ENCODE data around the gene BEGAIN.
"Not testable (repeated sequence)": the region's sequence is repeated elsewhere in the genome, so short reads cannot be mapped to it uniquely, and the experiment has no call there.

Gene BEGAIN

DNA sequence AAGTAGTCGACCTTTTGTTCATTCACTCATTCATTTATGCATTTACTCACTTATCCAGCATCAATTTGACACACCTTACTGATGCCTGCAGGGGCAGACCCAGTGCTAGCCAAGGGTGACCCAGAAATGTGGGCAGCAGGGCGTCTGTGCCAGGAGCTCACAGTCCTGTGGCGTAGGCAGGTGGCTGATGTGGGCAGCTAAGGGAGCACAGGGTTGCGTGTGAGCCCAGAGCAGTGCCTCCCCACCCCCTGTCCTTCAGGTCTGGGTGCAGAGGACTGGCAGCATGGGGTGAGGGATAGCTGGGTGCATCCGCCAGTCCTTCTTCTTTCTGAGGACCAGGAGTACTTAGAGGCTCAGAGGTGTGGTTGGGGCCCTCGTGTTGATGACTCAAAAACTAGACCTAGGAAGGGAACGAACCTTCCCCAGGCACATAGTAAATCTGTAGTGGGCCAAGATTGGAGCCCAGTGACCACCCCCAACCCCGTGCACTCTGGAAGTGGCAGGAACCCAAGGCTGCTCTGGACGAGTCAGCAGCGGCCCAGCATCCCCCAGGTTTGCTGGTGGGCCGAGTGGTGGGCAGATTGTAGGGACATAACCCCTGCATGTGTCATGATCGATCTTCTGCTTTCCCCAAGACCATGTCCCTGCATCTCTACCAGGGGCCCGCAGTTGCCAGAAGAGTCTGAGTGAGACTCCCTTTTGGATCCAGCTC lies 63.9 kb downstream of the BEGAIN start:
- no peak for DNase-seq

DNA sequence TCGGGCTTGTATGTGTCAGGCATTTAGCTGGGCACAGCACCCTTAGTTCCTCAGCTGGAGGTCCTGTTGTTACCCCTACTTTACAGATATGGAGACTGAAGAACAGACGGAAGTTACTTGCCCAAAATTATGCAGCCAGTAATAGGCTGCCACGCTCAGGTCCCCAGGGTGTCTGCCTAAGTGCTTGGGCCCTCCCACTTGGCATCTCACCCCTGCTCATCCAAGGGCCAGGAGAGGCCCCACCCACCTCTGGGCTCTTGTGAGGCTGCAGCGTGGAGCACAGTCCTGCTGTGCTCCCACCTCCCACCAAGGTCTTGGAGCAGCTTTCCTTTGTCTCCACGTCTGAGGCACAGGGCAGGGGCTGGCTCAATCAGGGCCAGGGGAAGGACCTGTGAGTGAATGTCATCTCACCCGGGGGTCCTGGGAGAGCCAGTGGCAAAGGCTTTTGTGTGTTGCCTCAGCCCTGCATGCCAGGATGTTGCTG lies 64.6 kb downstream of the BEGAIN start:
- DNase-seq: no peak

DNA sequence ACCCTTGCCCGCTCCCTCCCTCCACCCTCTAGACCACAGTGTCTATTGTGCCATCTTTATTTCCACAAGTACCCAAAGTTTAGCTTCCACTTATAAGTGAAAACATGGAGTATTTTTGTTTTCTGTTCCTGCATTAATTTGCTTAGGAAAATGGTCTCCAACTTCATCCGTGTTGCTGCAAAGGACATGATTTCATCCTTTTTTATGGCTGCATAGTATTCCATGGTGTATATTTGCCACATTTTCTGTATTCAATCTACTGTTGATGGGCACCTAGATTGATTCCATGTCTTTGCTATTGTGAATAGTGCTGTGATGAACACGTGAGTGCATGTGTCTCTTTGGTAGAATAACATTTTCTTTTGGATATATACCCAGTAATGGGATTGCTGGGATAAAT lies 81.2 kb downstream of the BEGAIN start:
- not testable (repeated sequence) for DNase-seq

DNA sequence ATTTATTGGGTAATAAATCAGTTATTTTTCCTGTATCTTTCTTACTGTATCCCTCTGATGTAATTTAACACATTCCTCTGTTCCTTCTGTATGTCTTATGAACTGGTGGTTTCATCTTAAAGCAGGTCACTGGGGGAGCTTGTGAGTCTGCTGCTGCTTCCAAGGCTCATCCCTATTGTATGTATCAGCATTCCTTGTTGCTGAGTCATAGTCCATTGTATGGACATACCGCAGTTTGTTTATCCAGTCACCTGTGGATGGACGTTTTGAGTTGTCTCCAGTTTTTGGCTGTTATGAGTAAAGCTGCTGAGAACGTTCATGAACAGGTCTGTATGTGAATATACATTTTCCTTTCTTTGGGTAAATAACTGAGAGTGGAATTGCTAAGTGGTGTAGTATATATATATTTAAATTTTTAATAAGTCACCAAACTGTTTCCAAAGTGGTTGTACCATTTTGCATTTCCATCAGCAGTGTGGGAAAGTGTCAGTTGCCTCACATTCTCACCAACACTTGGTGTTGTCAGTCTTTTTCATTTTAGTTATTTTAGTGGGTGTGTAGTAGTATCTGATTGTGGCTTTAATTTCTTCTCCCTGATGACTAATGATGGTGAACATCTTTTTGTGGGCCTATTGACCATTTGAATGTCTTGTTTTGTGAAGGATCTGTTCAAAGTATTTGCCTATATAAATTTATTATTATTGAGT lies 82.7 kb downstream of the BEGAIN start:
- no peak for DNase-seq

DNA sequence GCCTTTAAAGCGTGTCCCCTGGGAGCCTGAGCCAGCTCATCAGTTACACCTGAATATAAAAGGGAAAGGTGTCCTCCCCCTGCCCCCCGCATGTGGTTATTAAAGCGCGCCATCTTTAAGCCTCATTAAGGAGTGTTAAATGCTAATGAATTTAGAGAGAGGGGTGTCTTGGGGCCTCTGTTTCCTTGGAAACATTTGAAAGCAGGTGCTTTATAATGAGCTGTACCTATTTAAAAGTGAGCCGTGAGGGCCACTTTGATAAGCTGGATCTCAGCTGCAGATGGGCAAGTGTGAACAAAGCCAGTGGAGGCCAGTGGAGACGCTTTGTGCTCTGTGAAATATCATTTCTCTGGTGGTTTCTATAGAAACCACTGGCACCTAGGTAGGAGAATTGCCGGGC lies 84.0 kb downstream of the BEGAIN start:
- no peak for DNase-seq

DNA sequence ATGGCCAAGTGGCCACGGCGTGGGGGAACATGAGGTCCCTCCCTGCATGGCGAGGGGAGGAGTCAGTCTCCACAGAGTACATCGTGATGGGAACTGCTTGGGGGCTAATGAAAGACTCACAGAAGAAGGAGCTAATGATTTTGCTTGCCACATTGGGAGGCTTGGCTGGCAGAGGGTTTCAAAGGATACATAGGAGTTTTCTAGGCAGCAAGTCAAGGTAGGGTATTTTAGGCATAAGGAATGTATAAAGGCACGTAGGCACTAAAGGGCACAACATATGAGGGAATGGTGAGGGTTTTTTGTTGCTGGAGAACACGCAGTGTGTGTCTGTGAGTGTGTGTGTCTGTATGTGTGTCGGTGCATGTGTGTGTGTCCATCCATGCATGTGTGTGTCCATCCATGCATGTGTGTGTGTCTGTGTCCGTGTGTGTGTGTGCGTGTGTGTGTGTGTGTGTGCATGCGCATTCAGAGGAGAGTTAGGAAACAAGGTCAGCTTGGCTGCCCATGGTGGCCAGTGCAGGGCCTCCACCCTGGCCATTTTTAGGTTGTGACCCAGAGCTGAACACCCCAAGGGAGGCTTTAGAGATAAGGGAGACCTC lies 84.5 kb downstream of the BEGAIN start:
- no peak for DNase-seq

DNA sequence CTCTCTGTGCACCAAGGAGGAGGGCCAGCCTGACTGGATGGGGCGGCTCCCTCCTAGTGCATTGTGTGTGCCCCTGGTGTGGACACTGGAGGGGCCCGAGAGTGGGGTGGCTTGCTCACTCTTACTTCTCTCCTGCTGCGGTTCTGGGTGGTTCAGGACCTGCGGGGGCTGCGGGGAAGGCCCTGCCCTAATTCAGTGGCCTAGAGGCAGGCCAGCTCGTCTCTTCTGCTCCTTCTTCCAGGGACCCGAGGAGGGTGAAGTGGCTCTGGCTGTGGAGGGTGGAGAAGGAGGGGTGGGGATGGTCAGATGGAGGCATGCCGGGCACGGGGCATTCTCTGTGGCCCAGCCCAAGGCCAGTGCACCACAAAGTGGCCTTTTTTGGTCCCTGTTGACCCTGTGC lies 87.1 kb downstream of the BEGAIN start:
- DNase-seq: no peak

DNA sequence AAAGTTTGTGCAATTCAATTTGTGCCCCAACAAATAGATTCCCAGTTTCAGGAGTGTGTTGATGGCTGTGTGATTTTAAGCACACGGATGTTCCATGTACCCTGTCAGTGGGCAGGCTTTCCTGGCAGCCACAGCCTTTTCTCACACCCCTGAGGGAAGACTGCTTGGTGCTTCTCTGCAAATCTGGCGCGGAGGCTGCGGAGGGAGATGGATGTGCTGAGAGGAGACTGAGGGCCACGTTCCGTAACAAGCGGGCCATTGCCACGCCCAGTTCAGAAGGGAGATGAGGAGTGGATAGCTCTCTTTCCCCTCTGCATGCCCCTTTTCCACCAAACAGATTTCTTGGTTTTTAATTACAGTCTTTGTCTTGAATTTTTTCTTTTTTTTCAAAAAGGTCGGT lies 89.1 kb downstream of the BEGAIN start:
- no peak for DNase-seq

DNA sequence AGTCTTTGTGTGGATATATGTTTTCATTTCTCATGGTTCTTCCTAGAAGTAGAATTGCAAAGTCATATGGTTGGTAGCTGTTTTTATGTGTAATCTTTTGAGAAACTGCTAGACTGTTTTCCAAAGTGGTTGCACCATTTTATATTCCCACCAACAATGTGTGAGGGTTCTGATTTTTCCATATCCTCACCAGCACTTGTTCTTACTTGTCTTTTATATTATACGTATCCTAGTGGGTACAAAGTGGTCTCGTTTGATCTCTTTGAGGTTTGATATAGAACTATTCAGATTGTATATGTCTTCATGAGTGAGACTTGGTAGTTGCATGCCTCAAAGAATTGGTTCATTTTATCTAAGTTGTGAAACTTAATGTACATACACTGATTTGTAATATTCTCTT lies 91.3 kb downstream of the BEGAIN start:
- DNase-seq: no peak

DNA sequence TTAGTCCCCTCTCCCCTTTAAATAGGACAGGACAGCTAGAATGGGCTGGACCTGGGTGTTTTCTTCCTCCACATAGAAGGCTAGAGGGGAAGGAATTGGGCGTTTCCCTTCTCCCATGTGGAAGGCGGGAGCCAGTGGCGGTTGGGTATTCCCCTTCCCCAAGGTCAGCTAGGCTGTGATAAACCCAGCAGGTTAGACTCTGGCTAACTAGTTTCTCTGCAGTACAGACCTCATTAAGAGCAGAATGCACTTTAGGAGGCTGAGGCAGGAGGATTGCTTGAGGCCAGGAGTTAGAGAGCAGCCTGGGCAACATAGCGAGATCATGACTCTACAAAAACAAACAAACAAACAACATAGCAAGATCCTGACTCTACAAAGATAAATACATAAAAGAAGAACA lies 92.6 kb downstream of the BEGAIN start:
- no peak for DNase-seq

DNA sequence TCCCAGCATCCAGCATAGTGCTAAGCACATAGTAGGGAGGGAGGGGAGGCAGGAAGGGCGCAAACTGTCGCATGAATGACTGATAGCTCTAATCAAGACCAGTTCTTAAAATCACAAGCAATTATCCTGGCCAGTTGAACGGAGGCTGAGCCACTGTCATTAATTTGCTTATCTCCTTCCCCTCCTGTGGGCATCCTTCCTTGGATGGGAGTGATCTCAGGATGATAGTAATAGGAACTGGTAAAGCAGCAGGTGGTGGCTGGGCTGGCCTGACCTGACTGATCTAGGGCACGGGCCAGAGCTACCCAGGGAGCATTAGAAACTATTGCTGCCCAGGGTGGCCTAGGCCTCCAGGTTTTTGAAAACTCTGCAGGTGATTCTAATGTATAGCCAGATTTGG lies 97.0 kb downstream of the BEGAIN start:
- no peak for DNase-seq

DNA sequence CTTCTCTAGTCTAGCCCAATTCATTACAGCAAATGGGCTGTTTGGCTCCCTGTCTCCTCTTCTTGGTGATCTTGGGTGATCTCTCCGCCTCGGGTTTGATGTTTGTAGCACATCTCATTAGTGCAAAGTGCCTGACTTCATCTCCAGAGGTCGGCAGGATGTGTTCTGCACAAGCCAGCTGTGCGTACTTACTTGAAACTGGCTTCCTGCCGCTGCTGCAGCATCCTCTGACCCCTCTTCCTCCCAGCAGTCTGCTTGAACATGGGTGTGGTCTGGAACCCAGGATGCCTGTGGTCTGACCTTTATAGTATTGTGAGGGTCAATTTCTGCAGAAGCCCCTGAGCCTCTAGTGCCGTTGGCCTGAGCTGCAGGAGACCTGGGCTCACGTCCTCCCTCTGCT lies 99.2 kb downstream of the BEGAIN start:
- no peak for DNase-seq

DNA sequence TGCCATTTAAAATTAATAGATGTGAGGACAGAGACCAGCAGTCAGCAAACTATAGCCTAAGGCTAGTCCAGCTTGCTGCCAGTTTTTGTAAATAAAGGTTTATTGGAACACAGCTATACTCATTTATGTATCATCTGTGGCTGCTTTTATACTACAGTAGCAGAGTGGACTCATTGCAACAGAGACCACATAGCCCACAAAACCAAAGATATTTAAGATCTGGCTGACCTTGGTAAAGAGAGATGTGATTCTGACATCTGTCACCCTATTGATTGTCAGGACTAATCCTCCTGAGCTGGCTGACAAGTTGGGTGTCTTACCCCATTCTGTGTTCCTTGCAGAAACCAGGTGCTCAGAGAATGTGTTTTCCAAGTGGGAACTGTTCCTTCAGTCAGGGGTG lies 99.9 kb downstream of the BEGAIN start:
- DNase-seq: no peak

Measured in C1 segment of cervical spinal cord (tissue), 14 donors.